ENCODE results near the gene NFYC.

Gene NFYC

DNA sequence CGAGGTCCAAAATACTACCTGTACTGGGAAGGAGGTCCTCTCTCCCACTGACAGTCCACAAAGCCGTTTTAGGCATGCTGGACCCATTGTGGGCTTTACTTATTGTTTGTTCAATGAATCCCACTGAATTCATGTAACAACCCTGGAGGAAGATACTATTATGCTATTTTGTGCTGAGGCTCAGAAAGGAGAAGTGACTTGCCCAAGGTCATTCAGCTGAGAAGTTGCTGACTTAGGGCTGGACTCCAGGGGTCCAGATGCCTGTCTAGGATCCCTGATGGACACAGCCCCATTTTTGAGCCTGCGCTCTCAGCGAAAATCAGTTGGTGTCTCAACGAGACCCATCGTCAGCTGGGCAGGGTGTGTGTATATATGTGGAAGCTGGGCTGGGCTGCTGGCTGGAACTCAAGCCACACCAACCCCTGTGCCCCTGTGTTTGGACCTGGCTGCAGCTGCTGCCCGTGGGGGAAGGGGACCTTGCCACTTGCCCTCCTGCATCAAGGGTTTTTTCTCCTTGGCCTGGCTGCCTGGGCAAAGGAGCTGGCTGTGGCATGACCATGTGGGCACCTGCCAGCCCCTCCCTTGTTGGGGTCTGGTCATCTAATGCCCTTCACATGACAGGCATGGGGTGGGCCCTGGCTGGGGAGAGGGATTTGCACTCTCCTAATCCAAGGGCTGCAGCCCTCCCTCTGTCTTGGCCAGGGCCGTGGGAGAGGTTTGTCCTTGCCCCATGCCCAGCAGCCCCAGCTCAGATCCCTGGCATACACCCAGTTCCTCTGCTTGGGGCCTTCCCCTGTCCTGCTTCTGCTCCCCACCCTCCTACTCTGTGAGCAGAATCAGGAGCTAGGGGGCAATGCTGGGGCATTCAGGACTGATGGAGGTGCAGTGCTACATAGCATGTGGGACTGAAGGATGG, 107.1 kb downstream of the NFYC start:
- no peak for DNase-seq

DNA sequence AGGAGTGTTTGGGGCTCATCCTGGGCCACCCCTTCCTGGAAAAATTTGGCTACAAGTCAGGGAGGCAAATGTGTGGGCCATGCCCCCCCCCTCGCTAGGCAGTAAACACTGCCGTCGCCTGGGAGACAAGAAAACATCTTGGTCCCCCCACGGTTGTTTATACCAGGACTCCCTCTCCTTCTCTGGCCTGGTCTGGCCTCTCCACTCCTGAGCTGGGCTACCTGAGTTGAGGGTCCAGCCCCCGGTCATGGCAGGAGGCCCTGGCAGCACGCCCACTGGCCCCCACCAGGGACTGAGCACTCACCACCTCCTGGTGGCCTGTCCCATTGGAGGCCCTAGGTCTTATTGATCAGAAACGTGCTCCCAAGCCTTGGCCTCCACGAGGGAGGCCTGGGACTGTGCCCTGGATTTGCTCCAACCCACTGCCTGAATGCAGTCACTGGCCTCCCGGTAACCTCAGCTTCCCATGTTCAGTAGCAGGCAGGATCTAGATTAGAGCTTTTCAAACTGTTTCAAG, 107.9 kb downstream of the NFYC start:
- no peak for DNase-seq

DNA sequence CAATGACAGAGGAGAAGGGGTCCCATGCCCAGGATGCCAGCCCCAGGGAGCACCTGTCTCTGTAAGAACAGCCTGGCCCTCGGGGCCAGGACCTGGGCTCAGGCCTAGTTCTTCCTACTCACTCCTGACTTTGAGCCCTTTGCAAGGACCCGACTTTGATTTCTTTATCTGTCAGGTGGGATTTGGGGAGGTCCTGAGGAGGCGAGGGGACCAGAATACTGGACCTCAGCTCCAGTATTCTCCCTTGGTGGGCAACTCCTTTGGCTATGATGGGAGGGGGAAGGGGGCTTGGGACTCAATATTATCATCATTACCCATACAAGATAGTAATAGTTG, 110.2 kb downstream of the NFYC start:
- no peak for DNase-seq

DNA sequence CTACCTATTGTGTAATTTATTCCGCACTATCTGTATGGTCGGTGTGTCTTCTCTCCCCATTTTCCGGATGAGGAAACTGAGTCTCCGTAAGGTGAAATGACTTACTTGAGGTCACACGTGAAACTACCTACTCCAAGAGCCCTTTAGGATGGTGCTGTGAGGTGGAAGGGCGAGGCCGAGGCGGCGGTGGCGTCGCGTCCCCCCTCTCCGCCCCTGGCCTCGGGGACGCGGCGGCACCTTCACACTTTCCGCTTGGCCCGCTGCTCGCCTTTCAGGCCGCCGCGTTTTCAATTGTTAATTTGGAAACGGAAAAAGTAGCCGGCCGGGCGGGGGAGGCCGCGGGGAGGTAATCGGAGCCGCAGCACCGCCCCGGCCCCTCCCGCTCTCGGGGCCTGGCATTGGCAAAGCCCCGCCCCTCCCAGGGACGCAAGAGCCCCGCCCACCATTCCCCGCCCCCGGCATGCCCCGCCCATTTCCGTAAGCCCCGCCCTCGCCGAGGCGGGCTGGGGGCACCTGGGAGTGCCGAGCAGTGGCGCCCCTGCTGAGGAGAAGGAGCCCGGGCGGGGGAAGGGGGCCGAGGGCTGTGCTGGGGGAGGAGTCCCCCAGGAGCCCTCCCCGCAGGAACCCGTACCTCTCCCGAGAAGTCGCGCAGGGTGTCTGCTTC, 110.7 kb downstream of the NFYC start:
- no peak for DNase-seq

DNA sequence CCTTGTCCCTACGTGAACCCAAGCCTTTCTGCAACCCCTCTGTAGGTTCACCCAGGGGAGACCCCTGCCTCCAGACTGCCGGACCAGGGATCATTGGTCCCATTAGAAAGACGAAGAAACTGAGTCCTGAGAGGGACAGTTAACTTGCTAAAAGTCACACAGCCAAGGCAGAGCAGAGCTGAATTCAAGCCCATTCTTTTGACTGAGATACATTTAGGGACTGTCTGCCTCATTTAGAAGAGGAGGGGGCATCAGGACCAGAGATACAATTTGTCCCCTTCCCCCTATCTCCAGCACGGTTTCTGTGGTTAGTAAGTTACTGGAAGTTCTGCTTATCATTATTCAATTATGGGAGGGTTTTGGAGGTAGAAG, 111.2 kb downstream of the NFYC start:
- no peak for DNase-seq

DNA sequence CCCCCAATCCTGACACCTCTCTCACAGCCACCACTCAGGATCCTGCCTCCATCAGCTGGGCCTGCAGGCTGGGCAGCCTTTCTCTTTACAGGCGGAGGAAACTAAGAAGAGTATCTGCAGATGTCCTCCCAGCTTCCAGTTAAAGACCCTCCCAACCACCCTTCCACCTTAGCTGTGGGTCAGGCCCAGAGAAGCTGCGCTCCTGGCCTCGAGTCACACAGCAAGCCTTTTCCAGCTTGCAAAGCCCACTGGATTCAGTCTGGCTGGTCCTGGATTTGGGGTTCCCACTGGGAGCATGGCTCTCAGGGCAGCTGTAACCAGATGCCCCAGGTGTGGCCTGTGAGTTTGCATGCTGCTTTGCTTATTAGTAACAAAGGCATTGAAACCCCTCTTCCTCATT, 111.9 kb downstream of the NFYC start:
- DNase-seq: no peak

DNA sequence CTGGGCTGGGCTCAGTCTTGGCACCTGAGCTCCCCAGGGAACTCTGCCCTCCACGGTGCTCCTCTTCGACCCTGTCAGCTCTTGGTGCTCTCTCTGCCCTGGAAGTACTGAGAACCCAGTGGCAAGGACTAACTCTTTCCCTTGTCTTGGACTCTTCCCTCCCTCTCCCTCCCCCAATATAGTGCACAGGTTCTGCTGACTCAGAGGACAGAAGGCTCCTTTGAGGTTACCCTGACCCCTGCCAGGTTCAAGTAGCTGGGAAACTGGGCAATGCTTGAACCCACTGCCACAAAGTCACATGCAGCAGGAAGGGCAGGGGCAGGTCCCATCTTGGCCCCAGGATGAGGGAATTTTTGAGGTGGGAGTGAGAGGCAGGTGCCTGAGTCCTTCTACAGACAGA, 112.4 kb downstream of the NFYC start:
- no peak for DNase-seq

DNA sequence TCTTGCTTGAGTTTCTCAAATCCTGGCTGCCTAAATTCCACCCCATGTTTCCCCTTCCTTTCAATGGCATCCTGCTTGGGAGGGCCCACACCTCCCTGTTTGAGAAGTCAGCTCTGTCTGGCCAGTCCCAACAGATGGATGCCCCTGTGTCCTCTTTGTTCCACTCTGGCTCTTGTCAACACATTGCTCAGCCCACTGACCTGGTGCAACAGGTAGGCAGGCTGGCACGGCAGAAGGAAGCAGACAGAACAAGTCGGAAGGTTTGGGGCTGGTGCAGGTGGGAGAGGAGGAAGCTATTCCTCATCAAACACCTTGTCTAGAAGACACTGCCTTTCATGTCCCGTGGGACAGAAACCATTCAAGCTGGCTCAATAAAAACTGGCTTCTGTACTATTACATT, 114.7 kb downstream of the NFYC start:
- DNase-seq: no peak

DNA sequence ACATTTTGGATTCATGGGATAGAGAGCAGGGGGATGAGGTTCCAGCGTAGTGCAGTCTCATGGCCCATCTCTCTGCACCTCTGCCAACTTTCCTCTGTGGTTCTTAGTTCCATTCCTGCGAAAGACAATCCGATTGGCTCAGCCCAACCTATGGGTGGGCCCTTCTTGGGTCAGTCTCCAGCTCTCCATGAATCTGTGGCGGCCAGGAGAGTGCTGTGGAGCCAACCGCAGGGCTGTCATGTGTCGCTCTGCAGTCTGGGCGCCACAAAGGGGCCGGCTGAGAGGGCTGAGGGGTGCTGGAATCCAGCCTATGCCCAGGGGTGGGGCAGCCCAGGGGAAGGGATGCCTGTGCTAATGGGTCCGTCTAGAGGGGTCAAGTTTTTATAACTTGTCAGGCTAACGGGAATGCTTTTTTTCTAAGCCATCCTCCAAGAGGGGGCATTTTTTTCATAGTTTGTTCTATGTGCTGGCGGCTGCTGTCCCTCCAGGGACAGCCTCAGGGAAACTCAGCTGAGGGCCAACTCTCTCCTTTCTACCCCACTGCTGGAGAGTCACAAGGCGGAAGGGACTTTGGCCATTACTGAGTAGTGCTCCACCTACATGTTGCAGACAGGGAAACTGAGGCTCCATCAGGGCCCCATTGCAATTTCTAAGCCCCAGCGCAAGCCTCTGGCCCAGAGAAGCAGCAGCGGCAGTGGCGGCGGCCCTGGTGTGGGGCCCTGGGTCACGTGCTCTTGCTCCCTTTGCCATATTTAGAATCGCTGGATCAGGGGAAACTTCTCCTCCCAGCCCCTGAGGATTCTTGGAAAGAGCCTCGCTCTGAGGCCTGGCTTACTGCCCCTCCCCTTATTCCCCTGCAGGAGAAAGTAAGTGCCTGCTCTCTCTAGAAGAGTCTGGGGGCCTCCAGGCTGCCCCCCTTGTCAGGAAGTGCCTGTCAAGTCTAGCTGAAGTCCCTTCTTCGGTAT, 115.5 kb downstream of the NFYC start:
- DNase-seq: no peak

DNA sequence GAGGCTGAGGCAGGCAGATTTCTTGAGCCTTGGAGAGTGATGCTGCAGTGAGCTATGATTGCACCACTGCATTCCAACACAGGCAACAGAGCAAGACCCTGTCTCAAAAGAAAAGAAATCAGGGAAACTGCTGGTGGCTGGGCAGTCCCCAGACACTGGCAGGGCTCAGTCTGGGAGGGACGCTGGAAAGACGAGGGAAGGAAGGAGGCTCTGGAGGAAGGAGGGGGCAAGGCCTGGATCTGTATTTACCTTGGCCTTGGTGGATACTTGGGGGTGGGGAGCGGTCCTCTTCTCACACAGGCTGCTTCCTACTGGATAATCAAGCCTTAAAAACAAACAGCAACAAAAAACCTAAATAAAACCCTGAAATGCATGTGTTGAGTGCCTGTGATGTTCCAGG, 116.5 kb downstream of the NFYC start:
- DNase-seq: no peak

DNA sequence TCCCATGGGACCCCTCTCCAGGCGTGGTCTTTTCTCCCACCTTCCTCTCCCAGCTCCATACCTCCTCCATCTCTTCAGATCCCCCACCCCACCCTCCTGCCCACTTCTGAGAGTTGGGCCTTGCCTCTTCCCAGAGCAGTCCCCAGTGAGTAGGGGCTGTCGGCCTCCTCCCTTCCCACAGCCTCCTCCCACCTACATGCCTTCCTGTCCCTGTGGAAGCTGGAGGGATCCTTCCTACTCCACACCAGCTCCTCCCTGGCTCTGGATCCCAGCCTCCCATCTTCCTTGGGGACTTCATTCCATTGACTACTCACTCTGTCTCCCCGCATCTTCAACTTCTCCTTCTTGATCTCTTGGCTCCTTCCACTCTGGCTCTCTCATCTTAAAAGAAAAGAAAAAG, 116.9 kb downstream of the NFYC start:
- no peak for DNase-seq

DNA sequence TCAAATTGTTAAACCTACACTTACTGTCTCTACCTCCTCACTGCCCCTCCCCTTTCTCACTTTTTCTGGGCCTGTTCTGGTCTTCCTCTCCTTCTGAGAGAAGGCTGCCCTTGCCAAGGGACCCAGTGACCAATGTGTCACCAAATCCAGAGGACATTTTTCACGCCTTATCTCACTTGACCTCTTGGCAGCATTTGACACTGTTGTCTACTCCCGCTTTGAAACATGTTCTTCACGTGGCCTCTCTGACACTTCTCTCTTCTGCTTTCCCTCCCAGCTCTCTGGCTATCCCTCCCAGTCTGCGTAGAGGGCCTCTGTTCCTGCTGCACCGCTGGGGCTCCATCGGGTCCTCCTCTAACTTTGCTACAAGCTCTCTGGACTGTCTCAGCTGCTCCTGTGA, 117.4 kb downstream of the NFYC start:
- DNase-seq: no peak

DNA sequence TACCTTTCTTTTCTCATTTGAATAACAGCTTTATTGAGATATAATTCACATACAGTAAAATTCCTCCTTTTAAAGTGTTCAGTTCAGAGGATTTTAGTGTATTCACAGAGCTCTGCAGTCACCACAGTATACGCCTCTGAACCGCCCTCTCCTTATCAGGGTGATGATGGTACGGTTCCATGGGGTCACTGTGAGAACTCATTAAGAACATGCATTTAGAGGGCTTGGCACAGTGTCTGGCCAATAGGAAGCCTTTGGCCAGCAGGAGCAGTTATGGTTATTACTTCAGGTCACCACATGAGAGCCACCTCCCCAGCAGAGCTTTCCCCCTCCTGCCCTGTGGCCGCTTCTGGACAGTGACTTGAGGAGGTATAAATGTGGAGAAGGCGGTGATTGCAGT, 119.4 kb downstream of the NFYC start:
- DNase-seq: no peak

DNA sequence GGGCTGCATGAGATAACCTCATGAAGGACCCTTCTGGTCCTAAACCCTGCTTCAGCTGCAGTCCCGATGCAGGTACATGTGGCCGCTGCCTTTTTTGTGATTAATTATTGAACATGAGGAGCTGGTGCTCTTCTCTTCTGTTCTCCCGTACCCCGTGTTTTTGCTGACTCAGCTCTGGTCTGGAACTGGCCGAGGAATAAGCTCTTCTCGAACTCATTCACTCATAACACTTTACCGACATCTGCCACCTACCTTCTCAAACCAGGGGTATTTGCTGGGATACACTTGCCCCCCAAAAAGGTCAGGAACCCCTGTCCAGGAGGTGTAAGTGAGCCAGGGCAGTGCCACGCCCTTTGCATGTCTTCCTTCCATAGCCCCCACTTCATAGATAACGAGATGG, 123.9 kb downstream of the NFYC start:
- no peak for DNase-seq

DNA sequence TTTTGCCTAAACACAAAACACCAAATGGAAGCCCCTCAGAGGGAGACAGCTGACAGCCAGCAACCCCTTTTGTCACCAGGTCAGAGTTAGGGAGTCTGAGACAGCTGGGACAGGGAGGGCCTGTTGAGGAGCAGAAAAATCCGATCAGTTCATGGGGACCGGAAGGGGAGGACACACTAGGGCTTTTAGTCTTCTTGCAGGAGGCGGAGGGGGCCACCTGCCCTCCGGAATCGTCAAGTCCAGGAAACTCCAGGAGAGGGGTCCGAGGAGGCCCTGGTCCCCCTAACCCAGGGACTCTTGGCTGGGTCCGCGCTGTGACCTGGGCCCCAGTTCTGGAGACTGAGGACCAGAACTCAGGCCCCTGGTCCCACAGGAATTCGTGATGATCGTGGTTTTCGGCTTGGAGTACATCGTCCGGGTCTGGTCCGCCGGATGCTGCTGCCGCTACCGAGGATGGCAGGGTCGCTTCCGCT, 126.3 kb downstream of the NFYC start:
- DNase-seq: no peak

DNA sequence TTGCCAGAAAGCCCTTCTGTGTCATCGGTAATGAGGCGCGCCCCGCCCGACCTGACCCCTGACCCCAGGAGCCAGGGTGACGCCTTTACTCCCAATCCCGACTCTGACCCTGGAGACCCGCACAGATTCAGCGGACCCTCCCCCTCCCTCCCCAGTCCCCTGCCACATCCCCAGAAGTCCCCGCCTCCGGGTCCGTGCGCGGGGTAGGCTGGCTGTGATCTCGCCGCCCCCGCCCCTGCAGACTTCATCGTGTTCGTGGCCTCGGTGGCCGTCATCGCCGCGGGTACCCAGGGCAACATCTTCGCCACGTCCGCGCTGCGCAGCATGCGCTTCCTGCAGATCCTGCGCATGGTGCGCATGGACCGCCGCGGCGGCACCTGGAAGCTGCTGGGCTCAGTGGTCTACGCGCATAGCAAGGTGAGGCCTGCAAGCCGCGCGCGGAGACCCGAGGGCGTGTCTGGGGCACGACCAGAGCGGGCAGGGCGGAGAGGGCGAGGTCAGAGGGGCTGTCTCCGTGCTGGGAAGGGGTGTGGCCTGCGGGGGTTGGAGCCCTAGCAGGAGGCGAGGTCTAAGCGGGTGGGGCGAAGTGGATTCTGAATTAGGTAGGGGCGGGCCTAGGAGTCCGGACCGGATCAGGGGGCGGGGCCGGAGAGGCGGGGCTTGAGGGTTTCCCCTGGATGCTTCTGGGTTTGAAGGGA, 126.9 kb downstream of the NFYC start:
- no peak for DNase-seq

DNA sequence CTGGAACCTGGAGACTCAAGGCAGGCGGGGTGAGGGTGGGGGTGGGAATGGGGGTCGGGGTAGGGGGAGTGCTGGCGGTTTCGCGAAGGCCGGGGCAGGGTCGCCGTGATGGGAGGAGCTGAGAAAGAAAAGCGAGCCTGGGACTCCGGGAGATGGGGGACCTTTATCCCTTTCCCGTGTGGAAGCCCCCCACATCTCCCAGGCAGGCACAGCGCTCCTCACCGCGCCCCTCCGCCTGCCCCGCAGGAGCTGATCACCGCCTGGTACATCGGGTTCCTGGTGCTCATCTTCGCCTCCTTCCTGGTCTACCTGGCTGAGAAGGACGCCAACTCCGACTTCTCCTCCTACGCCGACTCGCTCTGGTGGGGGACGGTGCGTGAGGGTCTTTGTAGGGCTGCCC, 127.6 kb downstream of the NFYC start:
- no peak for DNase-seq

DNA sequence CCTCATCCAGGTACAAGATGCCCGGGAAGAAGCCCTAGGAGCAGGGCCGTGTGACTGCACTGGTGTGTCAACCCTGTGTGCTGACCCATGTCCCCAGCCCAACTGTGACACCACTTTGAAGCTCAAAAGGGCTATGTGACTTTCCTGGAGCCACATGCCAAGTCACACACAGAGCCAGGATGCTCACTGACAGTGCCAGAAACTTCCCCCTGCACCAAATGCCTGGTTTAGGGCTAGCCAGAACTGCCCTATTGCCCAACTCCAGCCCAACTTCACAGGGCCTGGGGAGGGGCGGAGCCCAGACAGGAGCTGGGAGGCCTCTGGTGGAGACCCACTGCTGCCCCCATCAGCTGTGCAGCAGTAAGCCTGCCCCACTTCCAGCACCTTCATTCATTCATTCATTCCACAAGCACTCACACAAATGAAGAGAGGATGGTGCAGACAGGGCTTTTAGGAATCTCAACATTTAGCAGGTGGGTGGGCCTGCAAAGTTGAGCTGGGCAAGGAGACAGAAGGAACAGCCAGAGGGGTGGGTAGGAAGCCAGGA, 128.8 kb downstream of the NFYC start:
- no peak for DNase-seq
